Endothelial cell of hepatic sinusoid (primary cell): ENCODE data around the gene LRRC8C.

Experiments used
- in situ Hi-C: cut with HindIII; loops from 2 replicates; pipeline ENCODE4 v1.10.0; 2017; ENCODE audit warnings: low sequenced_read_pairs

The LRRC8C gene

DNA sequence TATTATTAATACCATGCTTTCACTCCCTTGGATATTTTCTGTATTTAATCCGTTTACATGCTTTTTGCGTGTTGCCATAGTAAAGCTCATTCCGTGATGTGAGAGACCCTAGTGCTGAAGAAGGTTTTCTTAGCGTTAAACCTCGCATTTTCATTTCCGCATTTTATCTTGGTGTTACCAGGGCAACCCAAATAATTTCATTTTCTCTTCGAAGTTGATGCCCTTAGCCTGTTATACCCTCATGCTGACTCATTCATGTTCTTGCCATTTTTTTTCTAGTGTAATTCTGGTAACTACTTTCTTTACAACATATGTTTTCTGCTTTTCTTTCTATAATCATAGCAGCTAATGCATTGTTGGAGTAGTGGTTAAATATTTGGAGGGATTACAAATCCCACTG lies 37.2 kb downstream of the LRRC8C start:
- in situ Hi-C loops: no loop called here

DNA sequence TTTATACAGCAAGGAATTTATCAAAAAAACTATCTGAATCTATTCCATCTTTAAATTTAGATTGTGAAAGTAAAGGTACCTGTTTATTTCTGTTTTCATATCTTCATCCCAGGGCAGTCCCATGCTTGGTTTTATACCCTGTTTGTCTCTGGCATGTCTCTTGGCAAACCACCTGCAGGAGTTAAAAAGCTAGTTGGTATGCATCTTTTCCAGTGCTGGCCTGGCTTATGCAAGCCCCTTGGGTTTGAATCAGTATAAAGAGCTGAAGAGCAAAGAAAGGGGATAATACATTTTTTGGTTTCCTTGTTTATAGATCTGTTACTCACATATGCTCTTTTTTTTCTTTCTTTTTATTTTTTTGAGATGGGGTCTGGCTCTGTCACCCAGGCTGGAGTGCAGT lies 37.8 kb downstream of the LRRC8C start:
- in situ Hi-C loops: no loop called here

DNA sequence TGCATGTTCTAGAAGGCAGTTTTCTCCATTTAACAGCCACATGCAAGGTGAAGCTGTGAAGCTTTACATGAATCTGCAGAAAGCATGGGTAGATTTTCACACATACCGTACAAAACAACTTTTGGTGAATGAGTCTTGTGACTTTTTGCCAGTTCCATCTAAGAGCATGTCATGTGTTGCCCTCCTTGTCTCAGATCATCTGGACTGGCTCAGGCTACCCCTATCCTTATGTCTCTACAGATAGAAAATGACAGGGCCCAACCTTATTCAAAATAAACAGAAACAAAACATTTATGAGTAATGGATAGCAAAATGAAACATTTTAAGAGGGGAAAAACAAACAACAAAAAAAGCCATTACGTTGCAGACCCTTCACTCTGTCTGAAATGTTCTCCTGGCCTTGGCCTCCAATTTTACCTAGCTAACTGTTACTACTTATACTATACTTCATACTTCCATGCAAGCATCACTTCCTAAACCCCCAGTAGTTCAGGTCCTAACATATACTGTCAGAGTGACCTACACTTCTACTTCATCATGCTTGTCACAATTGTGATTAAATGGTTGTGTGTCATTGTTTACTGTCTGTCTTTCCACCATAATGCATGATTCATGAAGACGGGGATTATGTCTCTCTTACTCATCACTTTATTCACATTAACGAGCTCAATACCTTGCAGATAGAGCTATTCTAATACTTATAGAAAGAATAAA lies 39.0 kb downstream of the LRRC8C start:
- in situ Hi-C loops: no loop called here

DNA sequence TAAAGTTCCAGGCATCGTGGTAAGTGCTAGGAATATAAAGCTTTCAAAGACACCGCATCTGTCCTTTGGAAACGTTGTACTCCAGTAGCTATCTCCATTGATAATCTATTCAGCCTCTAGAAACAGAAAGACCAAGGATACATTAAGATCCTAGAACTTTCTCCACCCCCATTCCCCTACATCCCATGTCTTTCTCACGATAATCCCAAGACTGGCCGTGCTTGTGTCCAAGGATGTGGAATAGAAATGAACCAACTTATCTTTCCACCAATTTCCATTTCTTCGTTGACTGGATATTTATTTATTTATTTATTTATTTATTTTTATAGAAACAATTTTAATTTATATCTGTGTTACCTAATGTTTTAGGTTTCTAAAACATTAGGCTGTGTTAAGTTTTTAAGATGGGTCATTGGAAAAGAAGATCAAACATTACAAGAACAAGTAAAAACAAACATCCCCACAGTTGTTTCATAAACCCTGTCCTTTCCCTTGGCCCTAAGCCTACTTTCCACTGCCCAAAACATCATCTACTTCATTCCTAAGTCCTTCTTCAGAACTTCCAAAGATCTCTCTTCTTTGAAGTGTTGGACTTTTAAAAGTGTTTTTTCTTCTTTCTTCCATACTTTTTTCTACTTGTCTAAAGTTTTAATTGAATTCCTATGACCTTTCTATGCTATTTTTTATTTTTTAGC lies 39.7 kb downstream of the LRRC8C start:
- in situ Hi-C loops: no loop called here

DNA sequence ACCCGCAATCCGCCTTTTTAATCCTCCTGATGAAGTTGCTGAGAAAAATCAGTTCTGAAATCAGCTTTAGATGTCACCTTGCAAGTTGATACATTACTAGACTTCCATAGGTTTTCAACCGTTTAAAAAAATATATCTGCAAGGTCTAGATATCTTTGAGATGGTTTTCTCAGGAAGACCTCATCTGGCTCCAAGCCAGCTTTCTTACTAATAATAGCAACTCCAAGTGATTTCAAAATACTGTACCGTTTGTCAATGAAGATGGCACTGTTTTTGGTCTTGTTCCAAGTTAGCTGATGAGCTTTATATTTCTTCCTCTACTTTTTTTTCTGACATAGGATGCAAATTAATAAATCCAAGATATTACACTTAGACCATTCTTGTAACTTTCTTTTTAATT lies 40.3 kb downstream of the LRRC8C start:
- in situ Hi-C loops: no loop called here

DNA sequence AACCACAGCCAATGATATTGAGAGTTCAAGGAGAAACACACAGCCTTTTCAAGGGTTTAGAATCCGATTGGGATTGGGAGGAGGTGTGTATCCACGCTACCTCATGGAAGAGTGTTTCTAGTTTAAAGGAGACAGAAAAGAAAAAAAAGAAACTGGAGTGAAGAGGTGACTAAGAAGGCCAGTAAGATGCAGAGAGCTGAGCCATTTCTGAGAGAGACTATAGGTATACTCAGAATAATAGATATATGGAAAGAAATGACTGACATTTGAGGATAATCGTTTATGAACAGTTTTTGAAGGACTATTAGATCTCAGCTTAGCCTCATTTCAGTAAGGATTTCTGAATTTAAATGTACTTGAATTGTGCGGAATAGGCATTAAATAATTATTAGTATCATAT lies 42.8 kb downstream of the LRRC8C start:
- in situ Hi-C loops: no loop called here

DNA sequence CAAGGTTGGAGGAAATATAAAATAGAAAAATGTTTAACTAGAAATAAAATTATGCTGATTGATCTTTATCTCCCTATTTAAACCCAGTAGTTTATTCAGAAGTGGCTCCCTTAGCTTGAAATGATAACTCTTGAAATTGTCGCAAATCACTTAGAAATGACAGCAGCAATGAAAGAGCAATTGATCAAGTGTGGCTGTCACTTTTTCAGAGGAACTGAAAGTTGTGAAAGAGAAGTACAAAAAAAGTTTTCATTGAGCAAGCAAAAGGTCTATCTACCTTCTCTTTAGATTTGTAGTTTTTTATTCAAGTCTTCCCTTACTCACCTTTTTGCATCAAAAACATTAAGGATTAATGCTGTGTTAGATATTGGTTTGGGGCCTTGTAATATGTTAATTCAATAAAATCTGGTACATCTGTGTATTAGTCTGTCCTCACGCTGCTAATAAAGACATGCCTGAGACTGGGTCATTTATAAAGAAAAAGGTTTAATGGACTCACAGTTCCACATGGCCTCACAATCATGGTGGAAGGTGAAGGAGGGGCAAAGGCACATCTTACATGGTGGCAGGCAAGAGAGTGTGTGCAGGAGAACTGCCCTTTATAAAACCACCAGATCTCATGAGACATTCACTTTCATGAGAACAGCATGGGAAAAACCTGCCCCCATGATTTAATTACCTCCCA lies 48.3 kb downstream of the LRRC8C start:
- in situ Hi-C loops: no loop called here

DNA sequence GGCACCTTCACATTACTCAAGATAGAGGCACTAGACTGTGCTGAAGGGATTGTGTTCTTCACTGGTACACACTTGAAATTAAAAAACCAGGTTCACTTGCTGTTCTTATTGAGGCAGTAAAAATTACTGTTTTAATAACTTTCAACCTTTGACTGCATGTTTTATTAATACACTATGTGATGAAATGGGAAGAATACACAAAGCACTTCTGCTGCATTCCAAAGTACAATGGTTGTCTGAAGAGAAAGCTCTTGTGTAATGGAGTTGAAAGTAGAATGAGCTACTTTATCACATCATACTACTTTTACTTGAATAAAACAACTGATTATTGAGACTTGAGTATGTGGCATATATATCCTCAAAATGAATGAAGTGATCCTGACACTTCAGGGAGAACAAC lies 49.7 kb downstream of the LRRC8C start:
- in situ Hi-C loops: no loop called here

DNA sequence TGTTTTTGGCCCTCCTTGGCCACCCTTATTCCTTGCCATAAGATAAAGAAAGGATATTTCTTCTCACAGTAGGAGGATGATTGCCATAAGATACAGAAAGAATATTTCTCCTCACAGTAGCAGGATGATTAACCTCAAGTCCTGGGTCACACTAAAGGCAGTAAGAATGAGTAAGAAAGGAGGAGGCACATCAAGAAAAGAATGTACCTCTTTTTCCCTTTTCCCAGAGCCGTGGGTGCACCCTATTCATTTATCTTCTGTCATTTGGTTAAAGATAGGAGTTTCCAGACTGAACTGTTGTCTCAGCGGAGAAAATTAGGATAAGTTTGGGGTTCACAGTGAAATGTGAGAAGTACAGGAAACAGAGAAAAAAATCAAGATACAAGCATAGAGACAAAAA lies 52.5 kb downstream of the LRRC8C start:
- in situ Hi-C loops: no loop called here

DNA sequence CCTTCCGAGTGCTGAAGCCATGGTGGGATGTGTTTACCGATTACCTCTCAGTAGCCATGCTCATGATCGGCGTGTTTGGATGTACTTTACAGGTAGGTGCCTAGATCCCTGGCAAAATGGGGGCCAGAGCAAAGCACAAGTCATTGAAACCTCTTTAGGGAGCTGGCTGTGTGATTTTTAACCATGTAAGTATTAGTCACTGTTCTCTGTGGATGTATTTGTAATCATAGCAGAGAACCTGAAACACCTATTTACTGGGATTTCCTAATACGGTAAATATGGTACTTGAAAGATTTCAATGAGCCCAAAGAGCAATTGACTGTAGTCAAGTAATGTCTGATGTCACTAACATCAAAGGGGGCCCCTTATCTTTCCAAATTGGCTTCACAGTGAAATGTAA lies 53.6 kb downstream of the LRRC8C start:
- in situ Hi-C loops: no loop called here

DNA sequence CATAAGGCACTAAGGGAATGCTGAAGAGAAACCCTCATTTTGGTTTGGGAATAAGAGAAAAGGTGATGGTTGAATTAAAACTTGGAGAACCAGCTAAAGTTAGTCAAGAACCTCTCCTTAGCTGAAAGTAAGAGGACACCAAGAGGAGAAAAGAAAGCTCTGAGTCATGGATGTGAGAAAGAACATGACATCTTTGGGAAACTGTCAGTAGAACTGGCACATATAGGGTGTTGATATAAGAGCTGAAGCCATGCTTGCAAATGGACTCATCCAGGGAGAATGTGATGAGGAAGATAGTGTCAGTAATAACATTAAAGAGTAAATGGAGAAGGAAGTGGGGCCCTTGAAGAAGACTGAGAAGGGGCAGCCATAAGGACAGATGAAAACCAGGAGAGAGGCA lies 54.3 kb downstream of the LRRC8C start:
- in situ Hi-C loops: no loop called here

DNA sequence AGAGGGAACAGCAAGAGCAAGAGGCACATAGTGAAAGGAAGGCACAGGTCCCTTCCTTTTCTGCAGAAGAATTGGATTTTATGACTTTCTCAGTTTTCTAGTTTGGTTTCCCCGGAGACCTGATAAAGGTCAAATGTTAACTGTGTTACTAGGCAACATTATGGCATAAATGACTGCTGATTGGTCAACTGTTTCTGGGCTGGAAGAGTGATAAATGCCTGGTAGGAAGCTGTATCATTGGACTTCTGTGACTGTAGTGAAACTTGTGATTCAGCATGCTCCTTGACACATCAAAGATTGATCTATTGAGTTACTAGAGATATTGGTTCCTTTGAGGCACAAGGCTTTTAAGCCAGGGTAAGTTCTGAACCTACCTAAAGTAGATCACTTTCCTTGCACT lies 55.7 kb downstream of the LRRC8C start:
- in situ Hi-C loops: no loop called here

DNA sequence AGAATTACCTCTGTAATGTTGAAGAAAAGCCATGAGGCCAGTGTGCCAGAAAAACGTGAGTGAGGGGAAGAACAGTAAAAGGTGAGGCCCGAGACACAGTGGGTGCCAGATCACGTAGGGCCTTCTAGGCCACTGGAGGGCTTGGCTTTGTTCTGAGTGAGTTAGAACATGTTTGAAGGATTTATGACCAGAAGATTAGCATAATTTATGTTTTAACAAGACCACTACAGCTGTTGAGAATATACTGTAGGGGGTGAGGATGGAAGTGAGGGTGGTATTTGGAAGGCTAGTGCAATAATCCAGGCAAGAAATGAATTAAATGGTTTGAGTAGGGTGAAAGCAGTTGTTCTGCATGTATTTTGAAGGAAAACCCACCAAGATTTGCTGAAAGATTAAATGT lies 56.3 kb downstream of the LRRC8C start:
- in situ Hi-C loops: no loop called here

DNA sequence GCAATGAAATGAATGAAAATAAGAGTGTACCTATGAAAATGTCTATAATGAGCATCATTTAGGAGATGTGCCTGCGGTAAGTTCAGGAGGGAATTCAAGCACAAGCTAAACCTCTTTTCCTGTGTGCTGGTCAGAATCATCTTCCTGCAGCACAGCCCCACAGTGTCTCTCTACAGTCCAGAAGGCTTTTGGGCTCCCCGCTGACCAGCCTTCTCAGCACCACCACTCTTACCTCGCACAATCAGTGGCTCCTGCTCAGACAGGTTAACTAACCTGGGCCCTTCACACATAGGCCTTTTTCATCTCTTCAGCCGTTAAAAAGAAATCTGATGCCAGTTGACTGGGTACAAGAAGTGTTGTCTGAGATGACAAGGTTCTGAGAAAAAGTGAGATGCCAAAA lies 57.7 kb downstream of the LRRC8C start:
- in situ Hi-C loops: no loop called here

DNA sequence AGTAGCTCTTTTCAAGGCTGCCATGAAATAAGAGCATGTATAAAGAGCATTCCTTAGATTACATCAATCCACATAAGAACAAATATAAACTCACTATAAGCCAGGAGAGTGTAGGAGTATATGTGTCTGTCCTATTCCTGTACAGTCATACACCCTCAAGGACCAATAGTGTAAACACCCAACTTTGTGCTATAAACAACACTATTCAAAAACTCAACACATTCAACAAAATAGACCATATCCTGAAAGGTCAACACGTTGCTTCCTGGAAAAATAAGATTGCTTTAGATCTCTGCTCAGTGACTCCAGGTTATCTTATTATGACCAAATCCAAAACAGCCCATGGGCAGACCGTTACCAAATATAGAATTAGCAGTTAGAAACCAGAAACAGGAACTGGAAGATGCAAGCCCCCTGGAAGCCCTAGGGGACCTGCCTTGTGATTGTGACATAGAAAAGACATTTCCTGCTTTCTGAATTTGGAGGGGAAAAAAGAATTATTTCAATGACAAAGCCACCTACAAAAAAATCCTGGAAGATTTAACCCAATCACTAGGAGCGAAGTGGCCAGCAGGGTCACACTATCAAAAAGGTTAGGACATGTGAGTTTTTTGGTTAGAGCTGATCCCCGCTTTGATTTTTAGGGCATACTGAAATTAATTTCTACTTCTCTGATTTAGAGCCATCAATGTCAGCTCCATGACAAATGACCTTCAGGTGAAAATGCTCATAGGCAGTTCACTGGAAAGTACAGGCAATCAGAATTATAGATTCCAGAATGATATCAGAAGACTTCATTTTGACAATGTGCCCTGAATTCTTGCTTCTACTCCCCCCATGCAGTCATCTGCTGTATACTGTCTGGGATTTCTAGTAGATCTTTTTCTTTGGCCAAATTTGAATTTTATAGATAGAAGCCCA lies 59.9 kb downstream of the LRRC8C start:
- in situ Hi-C loops: no loop called here

DNA sequence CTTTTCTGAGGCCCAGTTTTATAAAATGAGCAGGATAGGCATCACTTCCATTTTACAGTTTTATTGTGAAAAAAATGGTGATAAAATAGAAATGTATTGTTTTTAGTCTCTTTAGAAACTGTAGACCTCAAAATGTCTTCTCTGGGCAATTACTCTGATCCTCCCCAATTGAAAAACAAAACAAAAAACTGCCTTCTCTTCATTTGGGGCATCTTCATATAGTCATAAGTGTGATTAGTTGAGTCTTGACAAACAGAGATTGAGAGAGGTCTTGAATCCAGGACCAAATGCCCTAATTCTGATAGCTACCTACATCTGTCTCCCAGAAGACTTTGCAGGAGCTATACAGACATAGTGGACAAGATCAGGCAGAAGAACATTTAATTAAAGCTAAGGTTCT lies 62.9 kb downstream of the LRRC8C start:
- in situ Hi-C loops: no loop called here

DNA sequence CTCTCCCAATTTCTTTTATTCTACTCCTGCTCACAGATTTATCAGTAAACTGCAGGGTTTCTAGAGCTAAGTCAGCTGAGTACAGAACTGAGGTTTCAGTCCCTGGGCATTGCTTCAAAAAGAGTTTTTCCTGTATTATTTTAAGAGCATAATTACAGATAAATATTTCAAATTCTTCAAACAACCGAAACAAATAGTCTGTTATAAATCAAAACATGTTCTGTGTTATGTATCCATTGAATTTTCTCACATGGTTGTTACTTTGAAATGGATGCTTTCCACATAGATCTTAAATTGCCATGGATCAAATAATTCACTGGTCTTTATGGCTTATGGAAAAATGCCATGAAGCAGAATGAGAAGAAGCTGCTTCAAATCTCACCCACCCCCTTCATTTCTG lies 64.5 kb downstream of the LRRC8C start:
- in situ Hi-C loops: no loop called here

DNA sequence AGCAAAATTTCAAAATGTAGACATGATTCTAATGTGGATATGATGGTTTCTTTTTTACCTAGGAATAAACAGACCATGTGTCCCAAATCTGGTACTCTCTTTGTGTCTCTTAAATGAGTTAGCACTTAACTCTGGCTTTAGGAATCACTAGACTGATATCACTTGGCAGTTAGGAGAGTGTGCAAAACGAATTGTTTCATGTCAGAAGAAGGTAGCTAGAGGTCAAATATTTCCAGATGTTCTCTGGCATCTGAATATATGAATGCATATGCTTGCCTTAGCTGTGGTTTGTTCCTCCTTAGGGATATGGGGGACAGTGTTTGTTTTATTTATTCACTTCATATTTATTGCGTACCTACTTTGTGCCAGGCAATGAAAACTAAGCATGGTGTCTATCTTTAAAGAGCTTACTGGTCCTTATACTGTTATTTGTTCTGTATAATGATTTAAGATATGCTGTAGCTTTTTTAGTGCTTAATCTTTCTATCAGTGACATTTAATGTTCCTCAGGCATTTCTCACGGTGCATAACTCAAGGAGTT lies 65.2 kb downstream of the LRRC8C start:
- in situ Hi-C loops: no loop called here

DNA sequence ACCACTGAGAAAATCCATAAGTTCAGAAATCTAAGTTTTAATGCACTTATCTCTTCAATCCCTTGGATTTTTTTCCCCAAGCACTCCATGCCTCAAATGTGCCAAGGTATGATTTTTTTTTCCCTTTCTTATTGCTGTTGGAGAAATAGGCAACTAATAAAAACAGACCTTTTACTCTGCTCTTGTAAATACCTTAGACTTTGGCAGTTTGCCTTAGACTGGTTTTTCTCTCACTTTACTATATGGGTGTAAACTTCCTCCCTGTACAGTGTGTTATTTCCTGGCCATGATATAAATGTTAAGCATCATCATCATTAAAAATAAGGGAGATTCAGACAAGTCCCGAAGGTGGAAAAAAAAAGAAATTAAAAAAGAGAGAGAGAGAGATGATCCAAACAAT lies 65.7 kb downstream of the LRRC8C start:
- in situ Hi-C loops: no loop called here

DNA sequence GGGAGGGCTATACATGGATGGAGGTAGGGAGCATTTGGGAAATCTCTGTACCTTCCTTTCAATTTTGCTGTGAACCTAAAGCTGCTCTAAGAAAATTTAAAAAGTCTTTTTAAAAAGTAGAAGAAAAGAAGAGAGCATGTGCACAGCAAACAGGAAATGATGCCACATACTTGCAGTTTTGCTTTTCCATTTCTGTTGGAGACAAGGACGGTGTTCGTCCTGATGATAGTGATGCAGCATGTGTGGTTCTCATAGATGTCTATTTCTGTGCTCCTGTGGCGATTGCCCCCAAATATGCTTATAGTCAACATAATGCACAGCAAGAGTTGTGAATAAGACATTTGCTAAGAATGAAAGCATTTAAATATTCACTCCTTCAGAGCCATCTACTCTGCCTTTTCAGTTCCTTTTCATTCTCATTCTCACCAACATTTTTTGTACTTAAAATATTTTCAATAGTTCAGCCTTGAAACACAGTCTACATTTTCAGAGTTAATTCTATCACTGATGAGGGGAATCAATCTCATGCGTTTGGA lies 66.6 kb downstream of the LRRC8C start:
- in situ Hi-C loops: no loop called here
